ENCODE measurements around the gene PDE8A.
A peak's percentile ranks its signal among the peaks of the same experiment; 100 is the strongest.
"Not testable (repeated sequence)": the region's sequence is repeated elsewhere in the genome, so short reads cannot be mapped to it uniquely, and the experiment has no call there.

The PDE8A gene

GRCh38 chr15:85157344-85157743 is 175.7 kb downstream of the PDE8A start:
- no peak for FAIRE-seq
- DNase-seq (ENCODE audit: insufficient read length, low spot score): no peak

GRCh38 chr15:85162237-85162636 is 180.6 kb downstream of the PDE8A start:
- FAIRE-seq (no peak), DNase-seq (ENCODE audit: insufficient read length, low spot score) (no peak)

- no peak for FAIRE-seq
- no peak for DNase-seq (ENCODE audit: insufficient read length, low spot score)
Measured at GRCh38 chr15:85164841-85165466, 183.3 kb downstream of the PDE8A start.

GRCh38 chr15:85167568-85167967 is 185.9 kb downstream of the PDE8A start:
- no peak for DNase-seq (ENCODE audit: insufficient read length, low spot score)
- no peak for FAIRE-seq

- FAIRE-seq: no peak
- peak; percentile 47 for DNase-seq (ENCODE audit: insufficient read length, low spot score)
Measured at GRCh38 chr15:85168642-85169173, 187.1 kb downstream of the PDE8A start.

- FAIRE-seq (no peak), DNase-seq (ENCODE audit: insufficient read length, low spot score) (no peak)
Measured at GRCh38 chr15:85171736-85172135, 190.1 kb downstream of the PDE8A start.

- FAIRE-seq: no peak
- no peak for DNase-seq (ENCODE audit: insufficient read length, low spot score)
Measured at GRCh38 chr15:85172846-85173490, 191.3 kb downstream of the PDE8A start.

GRCh38 chr15:85173630-85174029 is 192.0 kb downstream of the PDE8A start:
- not testable (repeated sequence) for DNase-seq (ENCODE audit: insufficient read length, low spot score); FAIRE-seq

GRCh38 chr15:85174521-85174920 is 192.9 kb downstream of the PDE8A start:
- FAIRE-seq (no peak), DNase-seq (ENCODE audit: insufficient read length, low spot score) (no peak)

- DNase-seq (ENCODE audit: insufficient read length, low spot score) (peak; percentile 26), FAIRE-seq (peak; percentile 69)
Measured at GRCh38 chr15:85177042-85177515, 195.4 kb downstream of the PDE8A start.

GRCh38 chr15:85178308-85178707 is 196.7 kb downstream of the PDE8A start:
- FAIRE-seq (no peak), DNase-seq (ENCODE audit: insufficient read length, low spot score) (no peak)

- DNase-seq (ENCODE audit: insufficient read length, low spot score) (no peak), FAIRE-seq (no peak)
Measured at GRCh38 chr15:85179700-85180099, 198.0 kb downstream of the PDE8A start.

- not testable (repeated sequence) for DNase-seq (ENCODE audit: insufficient read length, low spot score); FAIRE-seq
Measured at GRCh38 chr15:85185350-85185749, 203.7 kb downstream of the PDE8A start.

- not testable (repeated sequence) for DNase-seq (ENCODE audit: insufficient read length, low spot score); FAIRE-seq
Measured at GRCh38 chr15:85188171-85188577, 206.5 kb downstream of the PDE8A start.
